ENCODE measurements around the gene WDR26. TPM values are rescaled to one million over a fixed set of nuclear protein-coding genes. Genes with fewer than 3 reads are reported as not detected.

The WDR26 gene
- total and polyA plus RNA-seq, 9 of the 15 experiments (the other 6 are each of a cell fraction or from before 2014, with no cell fraction given): 11.5 to 66.0 (median 39.8) TPM

DNA sequence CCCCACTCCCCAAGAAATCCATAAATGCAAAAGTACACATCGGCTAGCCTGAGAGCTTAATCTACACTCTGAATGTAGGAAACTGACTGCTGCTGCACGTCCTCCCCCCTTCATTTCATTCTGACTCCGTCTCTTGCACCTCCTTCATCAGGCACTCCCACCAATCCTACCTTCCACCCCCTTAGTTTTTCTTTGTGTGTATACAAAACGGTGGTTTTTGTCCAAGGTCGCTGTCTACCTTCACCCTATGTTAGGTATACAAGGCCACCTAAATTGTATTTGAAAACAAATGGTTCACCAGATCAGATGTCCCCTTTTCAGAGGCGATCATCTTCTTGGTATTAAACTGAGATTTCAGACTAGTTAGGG is 1.9 kb downstream of the WDR26 start (continued):
- TF ChIP-seq CCAR2 (IDR thresholded peaks at IDR 0.05; ENCODE audit: low read depth, low read length) (no peak), RBBP5 (IDR thresholded peaks at IDR 0.05; ENCODE audit: borderline replicate concordance, insufficient read depth, low read length, poor library complexity, severe bottlenecking) (no peak), SRSF1 (IDR thresholded peaks at IDR 0.05; ENCODE audit: low read depth, low read length) (no peak), GABPB2 (CRISPR knock-in tag; conservative IDR thresholded peaks at IDR 0.05) (no peak), PCBP2 (IDR thresholded peaks at IDR 0.05; ENCODE audit: low read depth, low read length, poor library complexity, severe bottlenecking) (no peak), SMARCE1 (IDR thresholded peaks at IDR 0.05) (no peak; the same call in 1 of the 2 replicates)
- TF ChIP-seq, protein P1, sequence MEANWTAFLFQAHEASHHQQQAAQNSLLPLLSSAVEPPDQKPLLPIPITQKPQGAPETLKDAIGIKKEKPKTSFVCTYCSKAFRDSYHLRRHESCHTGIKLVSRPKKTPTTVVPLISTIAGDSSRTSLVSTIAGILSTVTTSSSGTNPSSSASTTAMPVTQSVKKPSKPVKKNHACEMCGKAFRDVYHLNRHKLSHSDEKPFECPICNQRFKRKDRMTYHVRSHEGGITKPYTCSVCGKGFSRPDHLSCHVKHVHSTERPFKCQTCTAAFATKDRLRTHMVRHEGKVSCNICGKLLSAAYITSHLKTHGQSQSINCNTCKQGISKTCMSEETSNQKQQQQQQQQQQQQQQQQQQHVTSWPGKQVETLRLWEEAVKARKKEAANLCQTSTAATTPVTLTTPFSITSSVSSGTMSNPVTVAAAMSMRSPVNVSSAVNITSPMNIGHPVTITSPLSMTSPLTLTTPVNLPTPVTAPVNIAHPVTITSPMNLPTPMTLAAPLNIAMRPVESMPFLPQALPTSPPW (CRISPR knock-in tag; IDR thresholded peaks at IDR 0.05): peak; percentile 64
- TF ChIP-seq, protein P2, sequence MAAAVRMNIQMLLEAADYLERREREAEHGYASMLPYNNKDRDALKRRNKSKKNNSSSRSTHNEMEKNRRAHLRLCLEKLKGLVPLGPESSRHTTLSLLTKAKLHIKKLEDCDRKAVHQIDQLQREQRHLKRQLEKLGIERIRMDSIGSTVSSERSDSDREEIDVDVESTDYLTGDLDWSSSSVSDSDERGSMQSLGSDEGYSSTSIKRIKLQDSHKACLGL (CRISPR knock-in tag; IDR thresholded peaks at IDR 0.05; ENCODE audit: borderline replicate concordance, poor library complexity, severe bottlenecking): no peak
- TF ChIP-seq, protein P3, sequence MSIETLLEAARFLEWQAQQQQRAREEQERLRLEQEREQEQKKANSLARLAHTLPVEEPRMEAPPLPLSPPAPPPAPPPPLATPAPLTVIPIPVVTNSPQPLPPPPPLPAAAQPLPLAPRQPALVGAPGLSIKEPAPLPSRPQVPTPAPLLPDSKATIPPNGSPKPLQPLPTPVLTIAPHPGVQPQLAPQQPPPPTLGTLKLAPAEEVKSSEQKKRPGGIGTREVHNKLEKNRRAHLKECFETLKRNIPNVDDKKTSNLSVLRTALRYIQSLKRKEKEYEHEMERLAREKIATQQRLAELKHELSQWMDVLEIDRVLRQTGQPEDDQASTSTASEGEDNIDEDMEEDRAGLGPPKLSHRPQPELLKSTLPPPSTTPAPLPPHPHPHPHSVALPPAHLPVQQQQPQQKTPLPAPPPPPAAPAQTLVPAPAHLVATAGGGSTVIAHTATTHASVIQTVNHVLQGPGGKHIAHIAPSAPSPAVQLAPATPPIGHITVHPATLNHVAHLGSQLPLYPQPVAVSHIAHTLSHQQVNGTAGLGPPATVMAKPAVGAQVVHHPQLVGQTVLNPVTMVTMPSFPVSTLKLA (conservative IDR thresholded peaks at IDR 0.05): peak in 1 of 2 experiments; percentile 51; a peak in 1 of 4 replicates

Data from K562 (cell line).